DOHH2 (cell line): Measurements from ENCODE around the gene RSU1.

Experiments used
- H3F3A ChIP-seq: fragments of 200-600 bp; sonication (generic), shearing (Covaris generic); 2 replicates; pipeline ENCODE4 v1.6.0; 2016; ENCODE audit warnings: antibody characterized with exemption, mild to moderate bottlenecking; ENCODE audit not compliant: control insufficient read depth, insufficient read depth
- H3K27ac ChIP-seq: fragments of 200-600 bp; sonication (generic); 2 replicates; pipeline ENCODE4 v1.5.1; 2014; ENCODE audit warnings: low read depth, mild to moderate bottlenecking, low read length, moderate library complexity
- H3K27me3 ChIP-seq: fragments of 200-600 bp; sonication (generic); 2 replicates; pipeline ENCODE4 v1.6.1; 2014; ENCODE audit warnings: mild to moderate bottlenecking, low read length, mixed read lengths; ENCODE audit not compliant: control insufficient read depth
- H3K36me3 ChIP-seq: fragments of 200-600 bp; sonication (generic); 2 replicates; pipeline ENCODE4 v1.6.1; 2014; ENCODE audit warnings: mild to moderate bottlenecking, low read length, moderate library complexity, mixed read lengths; ENCODE audit not compliant: control insufficient read depth
- H3K4me1 ChIP-seq: fragments of 200-600 bp; sonication (generic); 2 replicates; pipeline ENCODE4 v1.6.1; 2014; ENCODE audit warnings: mild to moderate bottlenecking, low read length, mixed read lengths; ENCODE audit not compliant: control insufficient read depth
- H3K4me2 ChIP-seq: fragments of 200-600 bp; sonication (generic); 2 replicates; pipeline ENCODE4 v1.6.0; 2014; ENCODE audit warnings: mild to moderate bottlenecking, low read length, moderate library complexity
- H3K4me3 ChIP-seq: fragments of 200-600 bp; sonication (generic); 2 replicates; pipeline ENCODE4 v1.5.1; 2014; ENCODE audit warnings: mild to moderate bottlenecking, low read length, mixed read lengths
- H3K79me2 ChIP-seq: fragments of 200-600 bp; sonication (generic); 2 replicates; pipeline ENCODE4 v1.6.1; 2014; ENCODE audit warnings: mild to moderate bottlenecking, low read length, mixed read lengths; ENCODE audit not compliant: control insufficient read depth
- H3K9me2 ChIP-seq: fragments of 200-600 bp; sonication (generic); replicated peaks from 2 replicates; pipeline ENCODE4 v1.6.1; 2014; ENCODE audit warnings: mild to moderate bottlenecking, low read length, mixed read lengths; ENCODE audit not compliant: control insufficient read depth
- H3K9me3 ChIP-seq: fragments of 200-600 bp; sonication (generic); 2 replicates; pipeline ENCODE4 v1.6.1; 2014; ENCODE audit warnings: antibody characterized with exemption, low read length, mixed read lengths; ENCODE audit not compliant: control insufficient read depth, insufficient read depth
- H4K20me1 ChIP-seq: fragments of 200-600 bp; sonication (generic); 2 replicates; pipeline ENCODE4 v1.6.0; 2014; ENCODE audit warnings: low read depth, mild to moderate bottlenecking, antibody characterized with exemption, low read length, moderate library complexity; ENCODE audit not compliant: control insufficient read depth, insufficient read depth
- CTCF ChIP-seq: fragments of 200-600 bp; sonication (generic); IDR thresholded peaks from one replicate; pipeline ENCODE4 v1.5.1; 2014; ENCODE audit warnings: antibody characterized with exemption, mild to moderate bottlenecking, low read depth, low read length; ENCODE audit not compliant: poor library complexity, severe bottlenecking
- EZH2phosphoT487 ChIP-seq: fragments of 200-600 bp; sonication (generic); IDR thresholded peaks from 2 replicates; pipeline ENCODE4 v1.6.1; 2017; ENCODE audit warnings: borderline replicate concordance, mild to moderate bottlenecking, antibody characterized with exemption, low read length, moderate library complexity, mixed read lengths

RSU1 gene

GRCh38 chr10:16780338-16780880 lies 36.8 kb downstream of the RSU1 start:
- no peak overlapping the region for H3K4me2 ChIP-seq
- no peak for TF ChIP-seq EZH2phosphoT487
- no peak for TF ChIP-seq CTCF
- no peaks in the 10 kb centered on the region for H3K9me2 ChIP-seq
- no peaks in the 10 kb centered on the region for H3K79me2 ChIP-seq
- H3K9me3 ChIP-seq, result no peaks in the 10 kb centered on the region
- no peaks in the 10 kb centered on the region for H3F3A ChIP-seq
- H3K4me3 ChIP-seq, result no peak overlapping the region
- H3K36me3 ChIP-seq, result no peaks in the 10 kb centered on the region
- H3K27me3 ChIP-seq, result no peaks in the 10 kb centered on the region
- H3K27ac ChIP-seq, result no peak overlapping the region
- no peaks in the 10 kb centered on the region; the same call in 1 of the 2 replicates for H4K20me1 ChIP-seq
- no peaks in the 10 kb centered on the region for H3K4me1 ChIP-seq

GRCh38 chr10:16779384-16779915 lies 37.8 kb downstream of the RSU1 start:
- no peak for TF ChIP-seq CTCF
- no peak for TF ChIP-seq EZH2phosphoT487
- Histone ChIP-seq H3K79me2 (no peaks in the 10 kb centered on the region), H3K4me3 (no peak overlapping the region), H3K4me2 (no peak overlapping the region), H3F3A (no peaks in the 10 kb centered on the region), H3K9me3 (no peaks in the 10 kb centered on the region), H3K9me2 (no peaks in the 10 kb centered on the region), H3K36me3 (no peaks in the 10 kb centered on the region), H4K20me1 (no peaks in the 10 kb centered on the region; the same call in 1 of the 2 replicates), H3K4me1 (no peaks in the 10 kb centered on the region), H3K27me3 (no peaks in the 10 kb centered on the region), H3K27ac (no peak overlapping the region)

- no peaks in the 10 kb centered on the region for H3K9me2 ChIP-seq
- H3K27me3 ChIP-seq, result no peaks in the 10 kb centered on the region
- H3K4me1 ChIP-seq, result no peaks in the 10 kb centered on the region
- no peak overlapping the region for H3K4me2 ChIP-seq
- no peaks in the 10 kb centered on the region for H3K9me3 ChIP-seq
- no peak overlapping the region for H3K27ac ChIP-seq
- no peaks in the 10 kb centered on the region for H3F3A ChIP-seq
- no peak overlapping the region for H3K4me3 ChIP-seq
- H4K20me1 ChIP-seq, result no peaks in the 10 kb centered on the region; the same call in 1 of the 2 replicates
- TF ChIP-seq EZH2phosphoT487 (no peak), CTCF (peak; percentile 75)
- no peaks in the 10 kb centered on the region for H3K36me3 ChIP-seq
- no peaks in the 10 kb centered on the region for H3K79me2 ChIP-seq
Measured at GRCh38 chr10:16777473-16778370, 39.5 kb downstream of the RSU1 start.
